Colonic mucosa (tissue), 4 donors: Measurements from ENCODE around the gene TMEM38A. TPM values are rescaled to one million over a fixed set of nuclear protein-coding genes. Genes with fewer than 3 reads are reported as not detected.

Source experiments
- DNase-seq: peaks from one replicate; pipeline ENCODE4 v3.0.0-alpha.2; 2020
- H3K27ac ChIP-seq: fragments of 200-600 bp; one replicate; pipeline ENCODE4 v1.8.0; 2021
- H3K27me3 ChIP-seq: fragments of 200-600 bp; one replicate; pipeline ENCODE4 v1.8.0; 2021
- H3K36me3 ChIP-seq: fragments of 200-600 bp; one replicate; pipeline ENCODE4 v1.8.0; 2021
- H3K4me1 ChIP-seq: fragments of 200-600 bp; one replicate; pipeline ENCODE4 v1.8.0; 2021; ENCODE audit warnings: mild to moderate bottlenecking
- H3K4me3 ChIP-seq: fragments of 200-600 bp; one replicate; pipeline ENCODE4 v1.8.0; 2021
- H3K9ac ChIP-seq, 2 donors: one replicate each; pipeline ENCODE4 v1.7.0; 2013; ENCODE audit warnings: control low read depth in 2 of 2, low read depth in 2 of 2, low read length in 2 of 2
- H3K9me3 ChIP-seq: fragments of 200-600 bp; one replicate; pipeline ENCODE4 v1.8.0; 2021
- CTCF ChIP-seq: fragments of 200-600 bp; IDR thresholded peaks from one replicate; pipeline ENCODE4 v1.8.0; 2022; ENCODE audit warnings: antibody characterized with exemption, mild to moderate bottlenecking
- intact Hi-C: fragments of 100-400 bp; cut with DNase I; formaldehyde crosslinking; loops from one replicate; pipeline ENCODE4 v1.14.1; 2022
- total RNA-seq, 2 donors: library from RNA; stranded (reverse); fragmentation: NEBNext Ultra II Directional in 1 of 2; extraction: Animal tissue kit (Norgen Biotek cat#: 25700) in 1 of 2; gene quantifications; one replicate each; pipeline ENCODE4 v1.2.1, GENCODE V29; 2021
- donor health status: healthy.
- donor health status: DM: no; HTN: no; CAD: no.
- donor health status: DM: no; HTN: no; CAD: no.

TMEM38A gene
- total RNA-seq, 2 donors from 2014 or later, result 4.2 to 4.4 TPM

DNA sequence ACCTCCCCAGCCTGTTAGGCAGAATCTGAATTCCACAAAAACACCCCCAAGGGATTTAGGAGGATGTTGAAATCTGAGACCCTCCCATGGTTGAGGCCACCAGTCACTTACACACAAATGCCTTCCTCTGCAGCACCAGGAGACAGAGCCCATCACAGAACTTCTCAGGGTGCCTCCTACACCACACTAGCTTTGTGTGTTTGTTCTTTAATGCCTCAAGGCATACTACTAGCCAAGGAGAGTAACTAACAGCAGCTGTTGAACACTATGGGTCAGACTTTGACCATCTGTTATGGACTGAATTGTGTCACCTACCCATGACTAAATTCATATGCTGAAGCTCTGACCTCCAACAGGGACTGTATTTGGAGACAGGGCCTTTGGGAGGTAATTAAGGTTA is 23.4 kb upstream of the TMEM38A start:
- no peak for TF ChIP-seq CTCF
- intact Hi-C loops, result no loop called here
- Histone ChIP-seq H3K27ac (no peak overlapping the region), H3K27me3 (no peaks in the 10 kb centered on the region), H3K9me3 (no peaks in the 10 kb centered on the region), H3K4me3 (no peak overlapping the region), H3K4me1 (no peaks in the 10 kb centered on the region), H3K9ac (no peak overlapping the region), H3K36me3 (peaks cover 6% of the 10 kb centered on the region)
- no peak for DNase-seq

- no peak overlapping the region for H3K27ac ChIP-seq
- H3K4me1 ChIP-seq, result no peaks in the 10 kb centered on the region
- no peak for TF ChIP-seq CTCF
- DNase-seq, result no peak
- no peak overlapping the region for H3K4me3 ChIP-seq
- H3K9me3 ChIP-seq, result no peaks in the 10 kb centered on the region
- H3K36me3 ChIP-seq, result peaks cover 6% of the 10 kb centered on the region
- intact Hi-C loops, result no loop called here
- H3K9ac ChIP-seq, result no peak overlapping the region
- no peaks in the 10 kb centered on the region for H3K27me3 ChIP-seq
Measured at GRCh38 chr19:16638666-16639065, 22.3 kb upstream of the TMEM38A start.

GRCh38 chr19:16640951-16641350 is 20.0 kb upstream of the TMEM38A start:
- H3K27me3 ChIP-seq, result no peaks in the 10 kb centered on the region
- H3K4me3 ChIP-seq, result no peak overlapping the region
- intact Hi-C loops, result no loop called here
- no peaks in the 10 kb centered on the region for H3K4me1 ChIP-seq
- H3K27ac ChIP-seq, result no peak overlapping the region
- DNase-seq, result no peak
- H3K9me3 ChIP-seq, result no peaks in the 10 kb centered on the region
- H3K9ac ChIP-seq, result no peak overlapping the region
- peaks cover 6% of the 10 kb centered on the region for H3K36me3 ChIP-seq
- no peak for TF ChIP-seq CTCF

- no peak overlapping the region for H3K9ac ChIP-seq
- no peak overlapping the region for H3K4me3 ChIP-seq
- H3K9me3 ChIP-seq, result no peaks in the 10 kb centered on the region
- no peak for TF ChIP-seq CTCF
- peaks cover 6% of the 10 kb centered on the region for H3K36me3 ChIP-seq
- H3K4me1 ChIP-seq, result no peaks in the 10 kb centered on the region
- H3K27me3 ChIP-seq, result no peaks in the 10 kb centered on the region
- no peak for DNase-seq
- no peak overlapping the region for H3K27ac ChIP-seq
- intact Hi-C loops, result no loop called here
Measured at GRCh38 chr19:16641695-16642094, 19.2 kb upstream of the TMEM38A start.

DNA sequence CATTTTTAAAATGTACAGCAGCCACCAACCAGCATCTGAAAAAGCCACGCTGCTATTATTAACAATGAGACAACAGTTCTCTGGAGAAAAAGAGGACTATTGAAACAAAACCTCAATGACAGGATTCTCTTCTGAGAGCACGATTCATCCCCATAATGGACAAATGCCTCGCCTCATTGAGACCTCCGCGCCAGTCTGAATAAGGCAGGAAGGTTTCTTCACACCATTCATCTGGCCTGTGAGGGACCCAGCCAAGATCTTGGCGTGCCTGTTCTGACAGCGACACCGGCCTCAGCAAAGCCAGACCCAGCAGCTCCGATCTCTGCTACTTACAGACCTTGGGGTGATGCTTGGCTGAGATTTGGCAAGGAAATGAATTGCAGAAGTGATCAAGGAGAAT is 15.8 kb upstream of the TMEM38A start:
- H3K4me3 ChIP-seq, result no peak overlapping the region
- no peak overlapping the region for H3K9ac ChIP-seq
- no peaks in the 10 kb centered on the region for H3K4me1 ChIP-seq
- H3K36me3 ChIP-seq, result peaks cover 6% of the 10 kb centered on the region
- no peaks in the 10 kb centered on the region for H3K9me3 ChIP-seq
- H3K27me3 ChIP-seq, result no peaks in the 10 kb centered on the region
- H3K27ac ChIP-seq, result no peak overlapping the region
- no peak for DNase-seq
- intact Hi-C loops, result no loop called here
- no peak for TF ChIP-seq CTCF

DNA sequence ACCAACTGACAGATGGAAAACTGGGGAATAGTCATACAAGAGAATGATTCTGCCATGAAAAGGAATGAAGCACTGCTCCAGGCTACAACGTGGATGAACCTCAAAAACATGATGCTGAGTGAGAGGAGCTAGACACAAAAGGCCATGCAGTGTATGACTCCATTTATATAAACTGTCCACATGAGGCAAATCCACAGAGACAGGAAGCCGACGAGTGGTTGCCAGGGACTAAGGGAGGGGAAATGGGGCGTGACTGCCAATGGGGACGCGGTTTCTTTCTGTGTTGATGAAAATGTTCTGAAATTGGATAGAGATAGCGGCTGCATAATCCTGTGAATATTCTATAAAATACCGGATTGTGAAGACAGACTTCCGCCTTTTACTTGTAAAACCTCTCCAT is 11.2 kb upstream of the TMEM38A start:
- Histone ChIP-seq H3K36me3 (peaks cover 8% of the 10 kb centered on the region), H3K4me3 (no peak overlapping the region), H3K9ac (no peak overlapping the region), H3K4me1 (no peaks in the 10 kb centered on the region), H3K9me3 (no peaks in the 10 kb centered on the region), H3K27ac (no peak overlapping the region), H3K27me3 (no peaks in the 10 kb centered on the region)
- intact Hi-C loops, result no loop called here
- TF ChIP-seq CTCF, result no peak
- no peak for DNase-seq
